ENCODE data around the gene RTKN2.

- TF ChIP-seq CTCF (IDR thresholded peaks at IDR 0.05; ENCODE audit: insufficient read depth, low read length) (no peak), GABPA (IDR thresholded peaks at IDR 0.05; ENCODE audit: low read depth) (no peak), POLR2AphosphoS5 (IDR thresholded peaks at IDR 0.05; ENCODE audit: low read depth) (no peak)
Observed at GRCh38 chr10:62178568-62178967, 90.1 kb downstream of the RTKN2 start.

All from HL-60 (cell line).